HEK293T (cell line): Measurements from ENCODE around the gene CST4.

Experiments used
- BHLHE40 ChIP-seq: fragments of 450-650 bp; IDR thresholded peaks from 2 replicates; pipeline ENCODE4 v1.6.1; 2016; ENCODE audit warnings: mild to moderate bottlenecking, moderate library complexity, borderline replicate concordance
- TARDBP ChIP-seq: fragments of 450-650 bp; IDR thresholded peaks from 2 replicates; pipeline ENCODE4 v1.6.1; 2016

GRCh38 chr20:23686046-23686750 lies 2.6 kb downstream of the CST4 start:
- TF ChIP-seq BHLHE40 (no peak), TARDBP (no peak)
